HG02938 (cell line): ENCODE results near the gene MRE11.

Source experiments
- ATAC-seq: cut with Tn5 transposase; IDR thresholded peaks from one replicate; pipeline ENCODE4 v1.9.1; 2021; ENCODE audit warnings: mild to moderate bottlenecking, moderate library complexity; ENCODE audit not compliant: unreplicated experiment

The MRE11 gene

GRCh38 chr11:94493281-94494125 lies at the start of gene MRE11, which contains the start of gene ANKRD49:
Gene MRE11 (minus strand): TSS chr11:94493844. CDS start chr11:94492801, 1,043 bp downstream.
Gene ANKRD49 (plus strand): TSS chr11:94493984. CDS start chr11:94496694, 2,710 bp downstream.
- ATAC-seq: peak; percentile 99

- ATAC-seq: no peak
Observed at GRCh38 chr11:94539420-94539819, 45.8 kb upstream of the MRE11 start.

GRCh38 chr11:94537031-94537600 lies 43.5 kb upstream of the MRE11 start:
- ATAC-seq: no peak

GRCh38 chr11:94536386-94536785 lies 42.7 kb upstream of the MRE11 start:
- no peak for ATAC-seq

- ATAC-seq: no peak
Observed at GRCh38 chr11:94533696-94534630, 40.3 kb upstream of the MRE11 start.

GRCh38 chr11:94533206-94533605 lies 39.6 kb upstream of the MRE11 start:
- no peak for ATAC-seq

- ATAC-seq: no peak
Observed at GRCh38 chr11:94532211-94532610, 38.6 kb upstream of the MRE11 start.

GRCh38 chr11:94528551-94528950 lies 34.9 kb upstream of the MRE11 start:
- no peak for ATAC-seq

- no peak for ATAC-seq
Observed at GRCh38 chr11:94526645-94527438, 33.2 kb upstream of the MRE11 start.

- ATAC-seq: no peak
Observed at GRCh38 chr11:94525546-94526324, 32.1 kb upstream of the MRE11 start.

- ATAC-seq: no peak
Observed at GRCh38 chr11:94524341-94524740, 30.7 kb upstream of the MRE11 start.

- ATAC-seq: no peak
Observed at GRCh38 chr11:94521684-94522083, 28.0 kb upstream of the MRE11 start.

GRCh38 chr11:94519478-94520084 lies 25.9 kb upstream of the MRE11 start:
- ATAC-seq: peak; percentile 55

GRCh38 chr11:94518300-94518699 lies 24.7 kb upstream of the MRE11 start:
- no peak for ATAC-seq

GRCh38 chr11:94516725-94517124 lies 23.1 kb upstream of the MRE11 start:
- ATAC-seq: no peak

GRCh38 chr11:94515398-94515797 lies 21.8 kb upstream of the MRE11 start:
- no peak for ATAC-seq

- no peak for ATAC-seq
Observed at GRCh38 chr11:94513091-94513490, 19.4 kb upstream of the MRE11 start.

- peak; percentile 73 for ATAC-seq
Observed at GRCh38 chr11:94511932-94512781, 18.5 kb upstream of the MRE11 start, which contains the start of gene C11orf97. Gene C11orf97 (plus strand): TSS chr11:94512461. CDS start chr11:94512529, 68 bp downstream.
